NOMO-1 treated with DMSO at 0.1 percent for 48 hours (cell line): ENCODE results near the gene ADGRF4.

Experiments
- DNase-seq: peaks from one replicate; lab custom pipeline; 2025; ENCODE audit not compliant: unreplicated experiment; lab: John Stamatoyannopoulos, UW

ADGRF4 gene, protein sequence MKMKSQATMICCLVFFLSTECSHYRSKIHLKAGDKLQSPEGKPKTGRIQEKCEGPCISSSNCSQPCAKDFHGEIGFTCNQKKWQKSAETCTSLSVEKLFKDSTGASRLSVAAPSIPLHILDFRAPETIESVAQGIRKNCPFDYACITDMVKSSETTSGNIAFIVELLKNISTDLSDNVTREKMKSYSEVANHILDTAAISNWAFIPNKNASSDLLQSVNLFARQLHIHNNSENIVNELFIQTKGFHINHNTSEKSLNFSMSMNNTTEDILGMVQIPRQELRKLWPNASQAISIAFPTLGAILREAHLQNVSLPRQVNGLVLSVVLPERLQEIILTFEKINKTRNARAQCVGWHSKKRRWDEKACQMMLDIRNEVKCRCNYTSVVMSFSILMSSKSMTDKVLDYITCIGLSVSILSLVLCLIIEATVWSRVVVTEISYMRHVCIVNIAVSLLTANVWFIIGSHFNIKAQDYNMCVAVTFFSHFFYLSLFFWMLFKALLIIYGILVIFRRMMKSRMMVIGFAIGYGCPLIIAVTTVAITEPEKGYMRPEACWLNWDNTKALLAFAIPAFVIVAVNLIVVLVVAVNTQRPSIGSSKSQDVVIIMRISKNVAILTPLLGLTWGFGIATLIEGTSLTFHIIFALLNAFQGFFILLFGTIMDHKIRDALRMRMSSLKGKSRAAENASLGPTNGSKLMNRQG

DNA sequence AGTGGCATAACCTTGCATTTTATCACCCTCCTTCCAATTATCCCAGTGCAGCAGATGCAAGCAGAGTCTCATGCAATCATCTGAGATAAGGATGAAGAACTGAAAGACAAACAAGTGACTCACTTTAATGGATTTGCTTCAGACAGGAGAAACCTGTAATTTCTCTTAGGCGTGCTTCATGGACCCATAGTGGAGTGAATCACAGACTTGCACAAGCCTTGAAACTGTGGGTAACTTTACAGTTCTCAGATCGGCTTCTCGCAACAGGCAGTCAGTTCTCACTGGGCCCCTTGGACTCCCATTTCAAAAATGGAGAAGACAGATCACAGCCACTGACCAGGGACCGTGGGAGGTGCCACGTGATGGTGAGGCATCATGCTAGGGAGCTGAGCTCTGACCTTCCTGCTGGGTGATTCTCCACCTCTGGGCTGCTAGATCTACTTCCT lies at the start of gene ADGRF4:
Gene ADGRF4 (plus strand): TSS at position 239 of the 446 bp plus-strand sequence. CDS start 8,666 bp downstream, outside the sequence.
- DNase-seq, result no peak

DNA sequence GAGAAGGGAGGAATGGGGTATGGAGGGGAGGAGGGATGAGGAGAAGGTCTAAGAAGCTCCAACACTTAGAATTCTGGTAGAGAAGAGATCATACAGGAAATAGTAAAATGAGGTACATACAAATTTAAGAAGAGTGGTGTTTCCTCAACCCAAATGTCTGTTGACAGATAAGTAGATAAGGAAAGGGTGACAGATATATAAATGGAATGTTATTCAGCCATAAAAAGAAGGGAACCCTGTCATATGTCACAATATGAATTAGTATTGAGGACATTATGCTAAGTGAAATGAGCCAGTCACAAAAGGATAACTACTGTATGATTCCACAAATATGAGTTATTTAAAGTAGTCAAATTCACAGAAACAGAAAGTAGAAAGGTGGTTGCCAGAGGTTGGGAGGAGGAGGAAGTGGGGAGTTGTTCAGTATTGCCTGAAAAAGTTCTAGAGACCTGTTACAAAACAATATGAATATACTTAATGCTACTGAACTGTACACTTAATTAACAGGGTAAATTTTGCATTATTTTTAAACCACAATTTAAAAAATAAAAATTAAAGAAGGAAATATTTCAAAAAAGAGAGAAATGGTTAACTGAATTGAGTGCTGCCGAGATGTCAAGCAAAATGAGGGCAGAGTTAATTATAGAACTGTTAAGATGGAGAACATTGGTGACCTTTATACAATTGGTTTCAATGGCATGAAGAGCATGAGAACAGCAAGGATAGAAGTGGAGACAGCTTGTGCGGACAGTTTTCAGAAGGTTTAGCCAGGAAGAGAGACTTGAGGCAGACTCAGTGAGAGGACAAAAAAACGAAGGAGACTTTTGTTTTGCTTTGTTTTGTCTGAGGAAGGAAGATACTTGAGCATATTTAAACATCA lies 47.6 kb upstream of the ADGRF4 start:
- peak; percentile 38 for DNase-seq

DNA sequence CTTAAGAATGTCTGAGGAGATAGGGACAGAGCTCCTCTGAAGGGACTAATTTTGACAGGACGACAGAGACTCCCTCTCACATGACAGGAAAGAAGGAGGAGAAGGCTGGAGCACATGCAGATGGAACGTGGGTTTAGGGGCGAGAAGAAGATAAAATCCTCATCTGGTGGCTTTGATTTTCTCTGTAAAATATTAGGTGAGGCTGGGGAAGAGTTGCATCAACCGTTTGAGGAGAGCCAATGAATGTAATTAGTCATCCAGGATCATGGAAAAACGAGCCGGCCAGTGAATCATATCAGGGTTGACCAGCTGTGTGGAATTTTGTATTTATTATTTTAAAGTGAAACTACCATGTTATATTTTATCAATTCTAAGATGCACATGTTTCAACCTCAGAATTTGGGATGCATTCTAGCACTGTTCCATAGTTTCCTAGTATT lies 46.9 kb upstream of the ADGRF4 start:
- DNase-seq, result no peak

DNA sequence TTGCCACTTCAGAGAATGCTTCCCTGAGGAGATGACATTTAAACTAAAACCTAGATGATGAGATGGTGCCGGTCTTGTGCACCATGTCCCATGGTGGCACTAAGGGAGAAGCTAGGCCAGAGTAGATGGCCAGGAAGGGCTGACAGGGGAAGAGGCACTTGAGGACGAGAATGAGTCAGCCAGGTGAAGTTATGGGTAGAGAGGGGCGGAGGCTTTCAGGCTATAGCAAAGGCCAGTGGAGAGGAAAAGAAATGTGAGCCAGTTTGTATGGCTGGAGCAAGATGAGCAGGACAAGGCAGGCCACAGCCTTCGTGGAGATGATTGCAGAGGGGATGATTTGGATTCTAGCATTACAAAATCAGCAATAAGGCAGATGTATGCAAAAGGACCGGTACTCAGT lies 44.7 kb upstream of the ADGRF4 start:
- no peak for DNase-seq

DNA sequence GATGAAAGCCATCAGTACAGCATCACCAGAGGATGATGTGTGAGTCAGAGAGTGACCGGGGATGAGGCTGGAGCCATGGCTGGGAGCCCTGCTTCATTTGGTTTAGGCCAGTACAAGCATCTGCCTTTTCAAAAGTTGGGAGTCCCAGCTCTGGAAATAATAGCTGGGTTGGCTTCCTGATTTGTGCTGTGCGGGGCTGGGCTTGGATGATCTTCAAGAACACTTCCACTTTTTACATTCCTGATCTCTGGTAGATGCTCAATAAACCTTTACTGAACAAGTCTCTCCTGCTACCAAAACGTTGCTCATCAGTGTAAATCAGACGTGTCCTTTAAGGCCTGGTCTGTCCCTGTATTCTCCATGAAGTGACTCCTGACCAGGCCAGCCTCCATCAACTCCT lies 44.1 kb upstream of the ADGRF4 start:
- no peak for DNase-seq

DNA sequence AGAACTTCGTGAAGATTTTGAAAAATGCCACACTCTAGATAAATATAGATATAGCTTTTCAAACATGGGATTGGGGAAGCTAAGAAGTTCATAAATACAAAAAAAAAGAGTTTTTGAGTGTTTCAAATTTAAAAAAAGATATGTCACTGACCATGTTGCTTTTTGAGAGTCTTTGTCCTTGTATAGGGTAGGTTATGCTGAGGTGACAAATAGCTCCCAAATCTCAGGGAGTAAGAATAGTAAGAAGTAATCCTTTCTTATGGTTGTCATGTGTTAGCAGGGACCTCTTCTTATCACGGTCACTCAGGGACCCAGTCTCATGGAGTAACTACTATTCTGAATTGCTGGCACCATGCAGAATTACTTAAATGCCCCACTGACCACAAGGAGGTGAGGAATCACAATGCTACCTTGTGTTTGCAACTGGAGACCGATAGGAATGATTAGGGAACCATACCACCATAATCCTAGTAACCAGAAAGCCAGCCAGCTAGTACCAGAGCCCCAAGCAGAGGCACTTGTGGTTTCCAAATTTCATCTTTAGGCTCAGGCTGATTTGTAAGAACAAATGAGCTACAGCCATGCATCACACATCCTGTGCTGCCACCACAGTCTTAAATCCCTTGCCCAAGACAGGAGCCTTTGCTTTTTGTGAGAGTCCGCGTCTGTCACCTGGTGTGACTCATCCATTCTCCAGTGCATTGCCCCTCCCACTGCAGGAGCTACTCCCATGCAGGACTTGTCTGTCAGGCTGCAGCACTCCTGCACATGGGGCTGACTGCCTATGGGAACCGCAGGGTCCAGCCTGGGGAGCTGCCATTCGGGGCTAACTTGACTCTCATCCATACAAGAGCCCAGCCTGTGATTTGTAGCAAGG lies 42.4 kb upstream of the ADGRF4 start:
- DNase-seq, result peak; percentile 57

DNA sequence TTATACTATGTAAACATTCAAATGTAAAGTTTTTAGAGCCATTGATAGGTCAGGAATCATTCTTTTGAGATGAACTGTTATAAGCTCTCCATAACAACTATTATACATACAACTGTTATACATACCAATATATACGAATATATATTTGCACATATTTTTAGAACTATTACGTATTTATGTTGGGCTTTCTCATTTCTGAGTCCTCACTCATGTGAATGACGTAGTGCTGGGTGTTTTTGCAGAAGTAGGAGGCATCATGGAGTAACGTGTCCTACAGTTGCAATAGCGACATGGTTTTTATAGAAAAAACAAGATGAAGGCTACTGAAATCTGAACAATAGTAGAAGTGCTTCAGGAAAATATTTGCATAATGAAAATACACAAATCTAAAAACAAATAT lies 36.4 kb upstream of the ADGRF4 start:
- DNase-seq, result no peak

DNA sequence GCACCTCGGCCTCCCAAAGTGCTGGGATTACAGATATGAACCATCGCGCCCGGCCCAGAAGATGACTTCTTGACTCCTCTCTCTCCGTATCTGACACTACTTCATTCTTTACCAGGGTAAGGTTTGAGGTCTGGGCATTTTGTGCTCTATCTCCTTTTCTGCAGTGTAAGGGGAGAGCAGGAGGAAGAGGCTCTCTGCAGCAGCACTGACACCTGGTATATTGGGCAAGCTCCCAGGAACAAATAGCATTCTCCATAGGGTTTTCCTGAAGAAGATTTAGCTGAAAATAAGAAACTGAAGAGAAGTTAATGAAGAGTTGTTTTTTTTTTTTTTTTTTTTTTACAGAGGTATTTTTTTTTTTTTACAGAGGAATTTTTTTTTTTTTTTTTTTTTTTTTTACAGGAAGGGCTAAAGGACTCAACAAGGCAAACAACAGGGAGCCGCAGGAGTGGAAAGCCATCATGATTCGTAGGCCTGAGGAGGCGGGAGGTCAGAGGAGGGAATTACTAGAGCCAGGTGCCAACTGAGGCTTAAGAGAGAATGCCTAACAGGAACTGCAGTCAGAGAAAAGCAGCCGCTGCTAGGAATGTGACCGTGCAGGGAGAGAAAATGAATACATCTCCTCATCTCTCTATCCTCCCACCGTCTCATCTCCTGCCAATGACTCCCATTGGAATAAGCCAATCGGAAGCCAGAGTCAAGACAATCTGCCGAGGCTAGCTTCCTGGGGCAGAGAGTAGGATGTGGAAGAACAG lies 34.7 kb upstream of the ADGRF4 start:
- DNase-seq, result no peak

DNA sequence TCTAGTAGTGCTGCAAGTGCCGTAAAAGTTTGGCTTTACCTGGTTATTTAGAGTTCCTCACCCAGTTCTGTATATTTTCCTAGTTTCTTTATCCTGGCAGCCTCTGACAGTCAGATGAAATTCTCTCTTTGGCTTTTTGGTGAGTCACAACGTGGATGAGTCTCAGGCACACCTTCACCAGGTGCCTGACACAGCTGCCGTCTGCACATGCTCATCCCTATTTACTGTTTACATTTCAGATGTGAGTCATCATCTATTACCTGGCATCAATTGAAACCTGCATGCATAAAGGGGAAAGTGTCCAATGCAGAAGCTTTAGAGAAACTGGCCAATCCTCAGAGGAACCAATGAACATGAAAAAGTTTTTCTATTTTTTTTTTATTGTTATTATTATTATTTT lies 33.3 kb upstream of the ADGRF4 start:
- DNase-seq, result no peak

DNA sequence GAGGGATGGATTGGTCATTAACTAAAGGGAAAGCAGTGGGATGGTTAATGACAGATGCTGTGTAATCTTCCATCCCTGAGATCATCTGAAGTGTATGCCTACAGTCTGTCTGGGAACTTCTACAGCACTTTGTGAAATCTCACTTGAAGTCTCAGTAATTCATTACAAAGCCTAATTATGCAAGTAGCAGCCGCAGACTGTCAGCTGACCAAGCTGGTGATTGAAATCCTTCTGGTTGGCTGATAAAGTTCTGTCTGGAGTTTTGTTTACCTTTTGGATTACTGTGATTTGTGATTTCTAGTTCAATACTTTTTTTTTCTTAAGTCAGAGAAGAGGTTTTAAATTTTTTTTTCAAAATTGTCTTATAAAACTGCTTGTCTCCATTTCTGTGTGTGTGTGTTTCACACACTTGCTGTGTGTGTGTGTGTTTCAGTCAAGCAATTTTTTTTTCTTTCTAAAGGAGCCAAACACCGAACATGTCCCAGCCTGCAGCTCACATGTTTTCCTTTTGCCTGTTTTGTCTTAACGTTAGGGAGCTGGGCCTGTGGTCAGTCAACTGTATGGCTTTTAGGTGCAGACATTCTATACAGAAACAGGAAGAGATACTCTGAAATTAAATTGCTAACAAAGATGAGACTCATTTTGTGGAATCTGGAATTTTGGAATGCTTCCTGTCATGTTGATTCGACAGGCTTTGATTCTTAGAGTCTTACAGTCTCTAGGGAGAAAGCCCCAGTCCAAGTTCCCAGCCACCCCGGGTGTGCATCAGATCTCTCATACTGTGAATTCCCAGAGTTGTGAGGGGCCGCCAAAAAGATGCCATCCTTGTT lies 28.5 kb upstream of the ADGRF4 start:
- DNase-seq, result no peak

DNA sequence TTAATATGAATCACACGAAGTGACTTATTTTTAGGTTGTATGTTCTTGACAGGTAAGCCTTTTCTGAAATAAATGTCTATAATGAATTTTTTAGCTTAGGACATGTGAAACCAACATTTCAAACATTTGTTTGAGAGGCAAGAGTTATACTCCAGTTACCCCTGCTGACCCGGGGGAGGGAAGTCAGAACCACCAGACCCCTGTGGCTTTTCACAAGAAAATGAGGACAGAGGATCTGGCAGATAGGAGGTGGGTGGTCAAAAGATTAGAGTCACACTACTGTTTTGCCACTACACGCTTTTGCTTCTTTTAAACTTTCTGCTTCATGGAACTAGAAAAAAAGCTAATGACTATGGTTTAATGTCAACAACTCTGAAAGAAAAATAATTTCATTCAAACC lies 27.5 kb upstream of the ADGRF4 start:
- no peak for DNase-seq

DNA sequence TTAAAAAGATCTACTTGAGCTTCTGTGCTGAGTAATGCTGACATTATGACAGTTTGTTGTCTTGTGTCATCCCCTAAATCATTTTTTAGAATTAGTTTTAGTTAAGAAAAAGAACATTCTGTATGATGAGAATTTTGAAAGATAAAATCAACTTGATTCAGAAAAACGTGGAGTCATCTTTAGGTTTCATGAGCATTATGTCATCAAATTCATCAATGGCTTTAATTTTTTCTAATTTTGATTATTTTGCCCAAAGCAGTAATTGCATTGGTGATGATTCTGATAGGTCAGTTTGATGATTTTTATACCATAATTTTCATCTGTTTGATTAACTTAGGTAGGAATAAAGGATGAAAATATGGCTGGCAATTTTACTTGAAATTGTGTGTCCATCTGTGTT lies 26.6 kb upstream of the ADGRF4 start:
- DNase-seq, result no peak

DNA sequence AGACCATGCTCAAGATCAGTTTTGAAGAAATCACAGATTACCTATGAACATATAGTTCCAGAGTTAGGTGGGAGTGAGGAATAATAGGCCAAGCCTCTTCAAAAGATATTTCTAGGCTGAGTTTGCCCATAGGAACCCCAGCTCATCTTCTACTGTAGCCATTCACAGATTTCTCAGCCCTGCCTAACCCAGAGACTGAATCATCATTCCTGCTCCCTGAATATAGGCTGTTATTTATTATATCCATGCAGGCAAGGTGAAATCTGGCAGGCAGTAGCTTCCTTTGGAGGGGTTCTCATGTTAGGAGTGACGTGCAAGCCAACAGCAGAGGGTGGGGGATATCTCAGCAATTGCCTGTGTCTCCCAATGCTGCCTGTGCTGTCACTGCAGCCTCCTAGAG lies 25.6 kb upstream of the ADGRF4 start:
- no peak for DNase-seq

DNA sequence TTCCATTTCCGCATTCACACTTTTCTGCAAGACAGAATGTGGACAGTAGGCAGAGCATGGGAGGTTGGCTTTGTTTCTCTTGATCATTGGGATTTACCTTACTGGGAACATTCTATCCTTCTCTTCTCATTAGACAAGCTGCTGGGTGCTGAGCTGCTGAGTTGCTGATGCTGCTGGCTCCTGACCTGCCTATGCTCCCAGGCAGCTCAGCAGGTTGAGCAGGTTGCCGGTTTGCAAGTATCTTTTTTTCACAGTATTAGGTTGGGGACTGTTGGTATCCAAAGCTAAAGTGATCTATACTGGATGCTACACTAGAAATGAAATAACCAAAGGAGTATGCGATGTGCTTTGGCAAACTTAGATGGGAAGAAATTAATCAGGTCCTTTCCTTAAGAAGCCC lies 23.7 kb upstream of the ADGRF4 start:
- DNase-seq, result no peak

DNA sequence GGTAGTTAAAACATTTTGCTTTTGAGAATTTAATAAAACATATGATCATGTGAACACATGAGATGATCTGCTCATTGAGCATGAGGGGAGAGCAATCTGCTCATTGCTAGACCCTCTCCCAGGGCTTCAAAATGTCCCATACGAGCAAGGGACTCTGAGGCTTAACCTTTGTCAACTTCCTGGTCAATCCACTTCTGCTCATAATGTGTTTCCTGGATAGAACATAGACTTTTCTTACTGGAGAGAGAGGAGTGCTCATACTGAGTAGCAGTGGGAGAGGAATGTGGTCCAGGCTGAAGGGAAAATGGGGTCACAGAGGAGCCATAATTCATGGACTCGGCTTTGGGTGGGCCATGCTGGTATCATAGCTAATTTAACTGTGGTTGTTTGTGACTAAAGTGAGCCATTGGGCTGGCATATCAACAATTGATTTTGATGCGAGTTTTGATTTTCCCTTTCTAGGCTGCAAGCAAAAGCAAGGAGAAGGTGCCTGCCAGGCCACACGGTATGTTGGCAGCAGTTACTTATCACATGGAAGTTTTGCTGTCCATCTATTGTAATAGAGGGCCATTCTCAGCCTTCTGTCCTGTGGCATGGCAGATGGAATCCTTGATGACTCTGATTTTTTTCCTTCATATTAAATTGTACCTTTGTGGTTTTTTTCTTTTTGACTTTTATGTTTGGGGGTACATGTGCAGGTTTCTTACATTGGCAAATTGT lies 20.8 kb upstream of the ADGRF4 start:
- DNase-seq, result no peak

DNA sequence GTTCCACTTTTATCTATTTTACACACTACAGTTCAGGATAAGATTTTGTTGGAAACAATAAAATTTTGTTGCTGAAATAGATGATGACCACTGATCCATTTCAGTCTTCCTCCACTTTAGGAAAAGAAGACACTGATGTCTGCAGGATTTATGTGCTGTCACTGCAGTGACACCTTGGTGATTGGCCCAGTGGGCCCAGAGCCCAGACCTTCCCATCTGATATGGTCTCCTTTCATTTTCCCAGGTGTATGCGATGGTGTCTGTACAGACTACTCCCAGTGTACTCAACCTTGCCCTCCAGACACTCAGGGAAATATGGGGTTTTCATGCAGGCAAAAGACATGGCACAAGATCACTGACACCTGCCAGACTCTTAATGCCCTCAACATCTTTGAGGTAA lies 19.6 kb upstream of the ADGRF4 start:
- no peak for DNase-seq

DNA sequence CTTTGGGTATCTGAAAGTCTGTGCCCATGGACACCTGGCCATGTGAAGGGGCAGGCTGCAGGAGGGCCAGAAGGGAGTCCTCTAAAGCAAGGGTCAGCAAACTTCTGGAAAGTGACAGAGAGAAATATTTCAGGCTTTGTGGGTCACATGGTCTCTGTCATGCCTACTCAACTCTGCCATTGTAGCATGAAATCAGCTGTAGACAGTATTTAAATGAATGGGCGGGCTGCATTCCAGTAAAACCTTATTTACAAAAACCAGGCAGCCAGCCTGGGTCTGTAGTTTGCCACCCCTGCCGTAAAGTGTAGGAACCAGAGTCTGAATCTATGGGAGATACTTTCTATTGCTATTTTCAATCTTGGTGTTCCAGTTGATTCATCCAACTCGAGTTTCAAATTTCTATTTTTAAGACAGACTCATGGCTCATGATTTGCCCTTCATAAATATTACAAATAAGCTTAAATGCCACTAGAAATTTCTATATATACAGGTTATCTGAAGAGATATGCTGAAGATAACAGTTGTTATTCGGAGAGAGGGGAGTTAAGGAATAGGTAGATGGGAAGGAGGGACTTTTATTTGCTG lies 19.0 kb upstream of the ADGRF4 start:
- no peak for DNase-seq

DNA sequence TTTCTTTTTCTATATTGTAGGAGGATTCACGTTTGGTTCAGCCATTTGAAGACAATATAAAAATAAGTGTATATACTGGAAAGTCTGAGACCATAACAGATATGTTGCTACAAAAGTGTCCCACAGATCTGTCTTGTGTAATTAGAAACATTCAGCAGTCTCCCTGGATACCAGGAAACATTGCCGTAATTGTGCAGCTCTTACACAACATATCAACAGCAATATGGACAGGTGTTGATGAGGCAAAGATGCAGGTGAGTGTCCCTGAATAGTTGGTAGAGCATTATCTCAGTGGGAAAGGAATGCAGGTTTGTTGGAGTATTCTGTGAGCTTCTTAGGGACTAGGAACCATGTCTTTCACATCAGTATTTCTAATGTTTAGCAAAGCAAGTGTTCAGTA lies 18.3 kb upstream of the ADGRF4 start:
- no peak for DNase-seq
